ENCODE results near the gene CNOT6.

CNOT6 gene

DNA sequence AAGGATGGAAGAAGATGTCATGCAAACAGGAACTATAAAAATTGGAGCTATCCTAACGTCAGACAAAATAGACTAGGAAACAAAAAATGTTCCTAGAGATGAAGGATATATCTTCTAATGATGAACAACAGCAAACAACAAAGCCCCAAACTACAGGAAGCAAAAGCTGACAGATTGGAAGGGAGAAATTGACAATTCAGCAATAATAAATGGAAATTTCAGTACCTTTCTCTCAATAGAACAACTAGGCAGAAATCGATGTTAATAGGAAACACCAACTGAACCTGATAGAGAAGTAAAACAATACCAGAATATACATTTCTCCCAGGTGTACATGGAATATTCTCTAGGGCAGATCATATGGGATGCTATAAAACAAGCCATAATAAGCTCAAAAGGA lies 89.6 kb downstream of the CNOT6 start:
- DNase-seq = no peak

DNA sequence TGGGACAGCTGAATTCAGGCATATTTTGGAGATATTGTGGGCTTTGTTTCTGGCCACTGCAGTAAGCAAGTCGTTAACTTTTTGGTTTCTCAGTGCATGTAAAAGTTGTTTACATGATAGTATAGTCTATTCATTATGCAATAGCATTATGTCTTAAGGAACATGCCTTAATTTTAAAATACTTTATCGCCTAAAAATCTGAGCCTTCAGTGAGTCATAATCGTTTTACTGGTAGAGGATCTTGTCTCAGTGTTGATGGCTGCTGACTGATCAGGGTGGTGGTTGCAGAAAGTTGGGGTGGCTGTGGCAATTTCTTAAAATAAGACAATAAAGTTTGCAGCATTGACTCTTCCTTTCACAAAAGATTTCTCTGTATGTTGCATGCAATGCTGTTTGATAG lies 92.0 kb downstream of the CNOT6 start:
- no peak for DNase-seq

DNA sequence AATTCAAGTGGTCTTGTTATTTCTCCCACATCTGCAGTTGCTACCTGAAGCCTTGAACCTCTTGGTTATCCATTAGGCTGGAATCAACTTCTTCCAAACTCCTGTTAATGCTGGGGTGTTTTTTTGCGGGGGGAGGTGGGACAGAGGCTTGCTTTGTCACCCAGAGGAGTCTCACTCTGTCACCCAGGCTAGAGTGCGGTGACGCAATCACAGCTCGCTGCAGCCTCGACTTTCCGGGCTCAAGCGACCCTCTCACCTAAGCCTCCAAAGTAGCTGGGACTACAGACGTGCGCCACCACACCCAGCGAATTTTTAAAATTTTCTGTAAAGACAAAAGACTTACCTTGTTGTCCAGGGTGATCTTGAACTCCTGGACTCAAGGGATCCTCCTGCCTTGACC lies 92.7 kb downstream of the CNOT6 start:
- DNase-seq = no peak

DNA sequence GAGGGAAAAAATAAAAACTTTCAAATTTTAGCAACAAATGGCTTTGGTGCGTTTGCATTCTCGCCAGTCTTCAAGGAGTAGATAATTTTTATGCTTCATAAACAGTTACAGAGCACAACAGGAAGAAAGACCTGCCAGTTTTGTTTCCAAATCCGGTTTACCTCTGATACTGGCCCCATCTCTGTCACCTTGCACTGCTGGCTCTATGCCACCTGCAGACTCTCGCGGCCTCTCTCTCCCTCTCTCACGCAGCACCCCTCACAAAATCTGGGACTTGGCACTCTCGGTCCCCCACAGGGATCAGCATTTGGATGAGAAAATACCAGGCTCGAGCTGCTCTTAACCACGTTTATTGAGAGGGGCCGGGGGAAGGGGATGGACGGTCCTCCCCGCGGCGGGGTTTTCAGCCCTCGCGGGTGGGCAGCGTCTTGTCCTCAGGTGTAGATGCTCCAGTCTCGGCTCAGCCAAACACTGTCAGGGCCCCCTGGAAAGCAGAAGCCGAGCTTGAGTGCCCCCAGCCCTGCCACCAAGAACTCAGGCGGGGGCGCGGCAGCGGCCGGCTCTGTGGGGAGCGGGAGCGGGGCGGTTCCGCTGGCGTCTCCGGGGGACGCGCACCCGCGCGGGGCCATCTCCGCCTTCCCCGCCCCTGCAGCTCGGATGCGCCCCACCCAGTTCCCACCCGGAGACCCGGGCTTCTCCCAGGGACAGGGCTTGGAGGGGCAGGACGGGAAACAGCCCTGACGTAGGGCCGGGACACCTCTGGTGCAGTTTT lies 95.8 kb downstream of the CNOT6 start:
- no peak for DNase-seq

DNA sequence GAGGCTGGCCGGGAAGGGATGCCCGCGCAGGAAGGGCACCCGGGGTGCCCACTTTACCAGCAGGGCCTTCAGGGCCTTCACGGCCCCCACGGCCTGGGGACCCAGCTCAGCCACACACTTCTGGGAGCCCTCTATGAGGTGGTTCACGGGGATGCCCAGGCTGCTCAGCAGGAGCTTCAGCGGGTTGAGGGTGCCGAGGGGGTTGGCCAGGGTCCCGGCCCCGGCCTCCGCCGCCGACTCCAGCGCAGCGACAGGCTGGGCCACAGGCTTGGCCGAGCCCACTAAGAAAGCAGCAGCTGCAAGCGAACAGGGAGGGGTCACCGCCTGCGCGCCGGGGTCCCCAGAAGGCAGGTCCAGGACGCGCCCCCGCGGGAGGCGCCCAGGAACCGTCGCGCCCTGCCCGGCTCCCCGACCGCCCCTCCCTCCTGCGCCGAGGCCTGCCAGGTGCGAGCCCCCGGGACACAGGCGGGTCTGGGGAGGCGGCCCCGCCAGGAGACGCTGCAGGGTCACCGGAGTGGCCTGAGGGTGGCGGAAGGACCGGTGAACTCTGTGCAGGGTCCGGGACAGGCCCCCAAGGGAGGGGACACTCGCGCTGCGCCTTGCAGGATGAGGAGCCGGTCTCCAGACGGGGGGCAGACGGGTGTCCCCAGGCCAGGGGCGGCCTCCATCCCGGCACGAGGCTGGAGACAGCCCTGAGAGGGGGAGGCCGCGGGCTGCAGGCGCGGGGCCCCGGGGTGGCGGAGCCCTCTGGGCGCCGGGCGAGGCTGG lies 96.5 kb downstream of the CNOT6 start:
- no peak for DNase-seq

DNA sequence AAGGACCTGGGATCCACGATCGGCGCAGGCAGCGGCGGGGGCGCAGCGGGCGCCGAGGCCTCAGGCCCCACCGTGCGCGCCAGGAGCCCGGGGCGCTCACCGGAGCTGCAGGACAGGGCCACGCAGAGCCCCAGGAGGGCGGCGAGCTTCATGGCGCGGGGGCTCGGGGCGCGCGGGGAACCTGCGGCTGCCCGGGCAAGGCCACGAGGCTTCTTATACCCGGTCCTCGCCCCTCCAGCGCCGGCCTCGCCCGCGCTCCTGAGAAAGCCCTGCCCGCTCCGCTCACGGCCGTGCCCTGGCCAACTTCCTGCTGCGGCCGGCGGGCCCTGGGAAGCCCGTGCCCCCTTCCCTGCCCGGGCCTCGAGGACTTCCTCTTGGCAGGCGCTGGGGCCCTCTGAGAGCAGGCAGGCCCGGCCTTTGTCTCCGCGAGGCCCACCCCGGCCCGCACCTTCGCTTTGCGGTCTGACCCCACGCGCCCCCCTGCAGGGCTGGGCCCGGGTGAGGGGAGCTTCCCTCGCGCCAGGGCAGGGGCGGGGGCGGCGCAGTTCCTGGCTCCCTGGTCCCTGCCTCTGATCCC lies 97.2 kb downstream of the CNOT6 start, which contains the start of gene SCGB3A1:
Gene SCGB3A1, minus strand, starts transcription at position 189 of the 577 bp plus-strand sequence. Its CDS starts 37 bp downstream, at position 152.
- no peak for DNase-seq

DNA sequence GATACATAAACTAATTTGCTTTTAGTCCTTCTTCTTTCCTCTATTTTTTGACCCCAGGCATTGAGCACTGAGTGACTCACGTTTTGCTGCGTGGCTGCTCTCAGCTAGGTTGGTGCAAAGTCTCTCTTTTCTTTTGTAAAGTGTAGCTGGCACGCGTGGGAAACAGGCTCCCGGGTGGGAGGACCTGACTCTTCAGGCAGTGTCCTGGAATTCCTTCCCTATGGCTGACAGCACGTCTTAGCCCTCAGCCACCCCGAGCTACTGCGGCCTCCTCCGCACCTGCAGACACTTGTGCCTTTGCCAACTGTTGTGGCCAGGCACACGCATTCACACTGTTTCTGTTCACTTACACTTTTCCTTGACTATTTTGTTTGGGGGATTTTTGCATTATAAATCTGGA lies 98.0 kb downstream of the CNOT6 start:
- no peak for DNase-seq

DNA sequence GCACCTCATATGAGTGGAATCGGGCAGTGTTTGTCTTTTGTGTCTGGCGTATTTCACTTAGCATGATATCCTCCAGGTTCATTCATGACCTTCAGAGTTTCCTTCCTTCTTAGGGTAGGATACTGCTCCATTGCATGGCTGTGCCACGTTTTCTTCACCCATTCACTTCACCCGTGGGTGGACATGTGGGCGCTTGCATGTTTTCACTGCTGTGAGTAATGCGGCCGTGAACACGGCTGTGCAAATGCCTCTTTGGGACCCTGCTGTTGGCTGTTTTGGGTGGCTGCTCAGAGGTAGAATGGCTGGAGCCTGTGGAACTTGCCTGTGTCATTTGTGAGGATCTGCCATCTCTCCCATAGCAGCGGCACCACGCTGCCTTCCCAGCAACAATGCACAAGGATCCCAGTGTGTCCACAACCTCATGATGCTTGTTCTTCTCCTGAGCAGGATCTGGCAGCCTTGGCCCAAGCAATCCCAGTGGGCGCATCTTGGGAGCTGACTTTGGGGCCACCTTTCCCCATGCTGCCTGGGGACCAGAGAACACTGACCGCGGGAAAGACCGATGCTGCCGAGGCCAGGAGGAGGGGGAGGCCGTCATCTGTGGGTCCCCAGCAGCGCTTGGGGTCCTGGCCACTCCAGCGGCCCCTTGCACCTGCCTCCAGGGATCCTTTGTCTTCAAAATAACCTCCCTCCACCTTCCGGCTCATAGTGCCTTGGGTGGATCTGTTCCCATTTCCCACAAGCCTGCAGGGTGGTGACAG lies 99.4 kb downstream of the CNOT6 start:
- no peak for DNase-seq

DNA sequence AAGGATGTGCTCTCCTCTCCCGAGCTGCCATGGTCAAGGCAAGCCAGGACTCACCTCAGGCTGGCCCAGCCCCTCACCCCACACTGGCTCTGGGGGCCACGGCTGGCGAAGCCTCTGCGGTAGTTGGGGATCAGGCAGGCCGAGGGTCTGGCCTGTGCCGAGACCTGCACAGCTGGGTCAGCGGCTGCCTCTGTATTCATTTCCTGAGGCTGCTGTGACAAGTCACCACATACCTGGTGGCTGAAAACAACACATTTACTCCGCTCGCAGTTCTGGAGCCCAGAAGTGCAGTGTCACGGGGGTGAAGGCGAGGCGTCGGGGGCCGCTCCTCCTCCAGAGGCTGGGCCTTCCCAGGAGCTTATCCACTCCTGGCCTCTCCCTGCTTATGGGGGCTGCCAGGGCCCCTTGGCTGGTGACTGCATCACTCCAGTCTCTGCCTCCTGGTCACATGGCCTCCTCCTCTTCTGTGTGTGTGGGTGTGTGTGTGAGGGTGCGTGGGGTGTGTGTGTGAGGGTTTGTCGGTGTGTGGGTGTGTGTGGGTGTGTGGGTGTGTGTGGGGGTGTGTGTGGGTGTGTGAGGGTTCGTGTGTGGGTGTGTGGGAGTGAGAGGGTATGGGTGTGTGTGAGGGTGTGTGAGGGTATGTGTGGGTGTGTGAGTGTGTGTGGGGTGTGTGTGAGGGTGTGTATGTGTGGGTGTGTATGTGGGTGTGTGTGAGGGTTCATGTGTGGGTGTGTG lies 100.3 kb downstream of the CNOT6 start:
- DNase-seq = no peak

DNA sequence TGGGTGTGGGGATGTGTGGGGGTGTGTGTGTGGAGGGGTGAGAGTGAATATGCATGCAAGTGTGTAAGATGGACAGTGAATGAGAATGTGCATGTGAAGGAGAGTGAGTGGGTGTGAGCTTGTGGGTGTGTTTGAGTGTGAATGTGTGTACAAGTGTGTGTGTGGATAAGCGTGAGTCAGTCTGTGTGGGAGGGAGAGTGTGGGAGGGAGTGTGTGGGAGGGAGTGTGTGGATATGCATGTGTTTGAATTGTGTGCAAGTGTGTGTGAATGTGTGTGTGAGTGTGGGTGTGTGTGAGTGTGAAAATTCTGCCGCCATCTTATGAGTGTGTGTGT lies 100.8 kb downstream of the CNOT6 start:
- DNase-seq = no peak

DNA sequence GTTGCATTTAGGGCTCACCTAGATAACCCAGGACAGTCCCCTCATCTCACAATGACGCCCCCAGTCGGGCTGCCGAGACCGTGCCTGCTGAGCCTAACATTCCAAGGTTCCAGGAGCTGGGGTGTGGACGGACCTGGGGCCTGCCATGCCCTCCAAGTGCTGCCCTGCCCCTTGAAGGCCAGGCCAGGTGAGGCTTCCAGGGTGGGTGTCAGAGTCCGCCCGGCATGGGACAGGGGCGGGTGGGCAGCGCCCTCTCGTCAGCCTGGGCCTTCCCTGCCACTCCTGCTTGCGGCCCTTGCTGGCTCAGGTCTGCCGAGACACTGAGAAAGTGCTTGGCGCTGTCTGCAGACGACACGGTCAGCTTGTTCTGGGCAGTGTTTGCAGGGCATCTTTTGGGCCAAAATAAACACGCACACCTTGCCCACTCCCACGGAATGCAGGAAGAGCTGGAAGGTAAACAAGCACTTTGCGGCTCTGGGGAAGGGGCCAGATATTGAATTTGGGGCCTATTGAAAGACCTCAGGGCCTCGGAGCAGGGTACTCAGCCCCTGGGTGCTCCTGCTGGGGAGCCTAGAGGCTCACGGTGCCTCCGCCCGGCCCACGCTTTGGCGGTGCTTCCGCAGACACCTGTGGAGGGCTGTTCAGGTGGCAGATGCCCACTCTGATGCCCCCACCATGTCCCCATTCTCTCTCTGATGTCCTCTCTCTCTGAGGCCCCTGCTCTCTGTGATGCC lies 101.4 kb downstream of the CNOT6 start:
- DNase-seq = no peak

DNA sequence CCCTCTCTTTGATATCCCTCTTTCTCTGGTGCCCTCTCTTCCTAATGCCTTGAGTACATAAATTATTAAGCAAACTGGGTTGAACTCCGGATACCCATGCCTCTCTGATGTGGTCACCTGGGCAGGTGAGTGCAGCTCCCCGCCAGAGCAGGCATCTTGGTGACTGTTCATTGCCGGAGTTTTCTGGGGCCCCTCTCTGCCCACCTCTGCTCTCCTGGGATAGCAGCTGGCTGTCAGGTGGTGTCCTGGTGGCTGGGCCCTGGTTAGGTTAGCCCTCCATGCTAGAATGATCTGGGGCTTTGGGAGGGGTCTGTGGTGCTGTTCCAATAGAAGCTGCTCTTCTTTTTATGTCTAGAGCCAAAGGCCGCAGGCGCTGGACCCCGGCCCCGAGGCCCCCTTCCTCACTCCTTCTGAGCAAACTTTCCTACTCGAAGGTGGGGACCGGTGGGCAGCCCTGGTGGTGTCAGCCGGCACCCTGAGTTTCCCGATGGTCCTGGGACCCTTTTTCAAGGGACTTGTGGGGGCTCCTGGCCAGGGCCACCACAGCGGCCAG lies 102.0 kb downstream of the CNOT6 start:
- no peak for DNase-seq

DNA sequence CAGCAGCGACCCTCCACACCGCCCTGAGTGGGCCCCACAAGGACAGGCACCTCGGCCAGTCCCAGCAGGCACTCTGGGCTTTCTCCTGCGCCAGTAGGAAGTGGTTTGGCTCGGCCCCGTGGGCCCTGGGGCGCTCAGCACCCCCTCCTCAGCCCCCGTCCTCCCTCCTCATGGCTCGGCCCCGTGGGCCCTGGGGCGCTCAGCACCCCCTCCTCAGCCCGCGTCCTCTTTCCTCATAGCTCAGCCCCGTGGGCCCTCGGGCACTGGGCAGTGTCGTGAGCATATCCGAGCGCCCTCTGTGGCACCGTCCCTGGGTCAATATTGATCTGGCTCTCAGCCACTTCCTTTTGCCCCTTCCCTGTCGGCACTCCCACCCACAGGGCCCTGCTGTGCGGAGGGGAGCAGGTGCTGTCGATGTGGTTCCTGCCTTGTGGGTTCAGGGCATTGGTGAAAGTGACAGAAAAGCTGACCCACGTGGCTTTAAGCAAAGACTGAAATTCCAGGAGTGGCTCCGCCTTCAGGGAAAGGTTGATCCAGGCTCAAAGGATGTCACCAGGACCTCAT lies 102.6 kb downstream of the CNOT6 start:
- no peak for DNase-seq

DNA sequence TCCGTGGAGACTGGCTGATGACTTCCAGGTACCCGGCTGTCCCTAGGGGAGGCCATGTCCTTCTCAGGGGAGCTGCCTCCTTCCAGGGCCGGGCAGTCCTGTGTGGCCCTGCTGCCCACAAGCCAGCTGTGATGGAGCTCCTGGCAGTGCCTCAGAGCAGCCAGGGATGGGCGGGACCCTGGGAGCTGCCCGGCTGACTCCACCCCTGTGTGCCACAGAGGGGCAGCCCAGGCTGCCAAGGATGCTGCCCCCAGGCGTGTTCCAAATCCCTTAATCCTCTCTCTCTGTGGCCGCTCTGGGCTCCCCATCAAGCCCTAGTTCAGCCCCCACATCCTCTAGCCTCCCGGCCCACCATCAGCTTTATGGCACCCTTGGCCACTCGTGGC lies 104.1 kb downstream of the CNOT6 start:
- no peak for DNase-seq

DNA sequence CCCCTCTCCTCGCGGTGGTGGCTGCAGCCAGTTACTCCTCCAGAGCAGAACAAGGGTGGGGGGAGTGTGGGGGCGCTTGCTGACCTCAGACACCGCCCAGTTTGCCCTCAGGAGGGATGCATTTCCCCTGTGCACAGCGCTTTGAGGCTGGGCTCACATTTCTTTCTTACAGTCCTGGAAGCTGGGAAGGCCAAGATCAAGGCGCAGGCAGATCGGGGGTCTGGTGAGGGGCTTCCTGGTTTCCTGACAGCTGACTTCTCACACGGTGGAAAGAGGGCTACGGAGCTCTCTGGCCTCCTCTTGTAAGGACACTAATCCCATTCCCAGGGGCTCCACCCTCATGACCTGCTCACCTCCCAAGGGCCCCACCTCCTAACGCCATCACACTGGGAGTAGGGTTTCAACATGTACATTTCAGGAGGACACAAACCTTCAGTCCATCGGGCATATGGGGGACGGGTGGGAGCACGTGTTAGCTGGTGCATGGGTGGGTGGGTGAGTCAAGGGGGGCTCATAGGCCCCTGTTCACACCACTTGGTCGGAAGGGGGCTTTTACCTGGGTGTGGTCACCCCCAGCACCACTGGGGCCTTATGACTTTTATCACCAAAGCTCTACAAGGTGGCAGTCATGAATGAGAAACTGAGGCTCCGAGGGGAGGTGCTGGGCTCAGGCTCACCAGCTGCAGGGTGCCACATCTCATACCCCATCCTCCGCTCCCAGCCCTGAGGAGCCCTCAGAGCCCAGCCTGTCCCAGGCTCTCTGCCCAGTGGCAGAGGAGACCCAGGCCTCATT lies 104.8 kb downstream of the CNOT6 start:
- DNase-seq = no peak

DNA sequence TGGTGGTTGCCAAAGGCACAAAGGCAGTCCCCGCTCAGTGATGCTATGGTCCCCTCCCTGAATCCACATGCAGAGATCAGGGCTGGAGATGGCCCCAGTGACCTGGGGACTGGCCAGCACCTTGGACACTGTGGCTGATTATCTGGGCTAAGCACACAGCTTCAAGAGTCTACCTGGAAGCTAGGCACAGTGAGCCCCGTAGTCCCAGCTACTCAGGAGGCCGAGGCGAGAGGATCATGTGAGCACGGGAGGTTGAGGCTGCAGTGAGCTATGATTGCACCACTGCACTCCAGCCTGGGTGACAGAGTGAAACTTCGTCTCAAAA lies 105.4 kb downstream of the CNOT6 start:
- no peak for DNase-seq

DNA sequence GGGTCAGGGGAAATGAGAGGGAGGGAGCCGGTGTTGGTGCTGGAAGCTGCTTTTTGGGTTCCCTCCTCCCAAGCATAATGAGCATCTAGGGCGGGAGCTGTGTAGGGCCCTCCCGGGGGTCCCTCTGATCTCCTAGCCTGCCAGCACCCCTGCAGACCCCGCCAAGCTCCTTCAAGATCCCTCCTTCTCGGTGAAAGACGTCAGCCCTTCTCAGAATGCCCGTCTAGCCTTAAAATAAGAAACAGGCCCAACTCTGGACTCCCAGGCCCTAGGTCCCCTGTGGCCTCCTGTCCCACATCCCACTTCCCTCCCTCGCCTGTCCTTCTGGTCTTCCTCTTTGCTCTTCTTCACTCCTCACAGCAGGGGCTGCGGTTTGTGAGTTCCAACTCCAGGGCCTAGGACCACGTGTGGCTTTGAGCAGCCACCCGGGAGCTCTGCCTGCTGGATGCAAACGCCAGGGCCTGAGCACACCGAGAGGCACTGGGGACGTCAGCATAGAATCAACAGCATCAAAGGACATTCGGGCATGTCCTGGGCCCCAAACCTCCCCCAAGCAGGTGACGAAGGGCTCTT lies 105.9 kb downstream of the CNOT6 start:
- no peak for DNase-seq

DNA sequence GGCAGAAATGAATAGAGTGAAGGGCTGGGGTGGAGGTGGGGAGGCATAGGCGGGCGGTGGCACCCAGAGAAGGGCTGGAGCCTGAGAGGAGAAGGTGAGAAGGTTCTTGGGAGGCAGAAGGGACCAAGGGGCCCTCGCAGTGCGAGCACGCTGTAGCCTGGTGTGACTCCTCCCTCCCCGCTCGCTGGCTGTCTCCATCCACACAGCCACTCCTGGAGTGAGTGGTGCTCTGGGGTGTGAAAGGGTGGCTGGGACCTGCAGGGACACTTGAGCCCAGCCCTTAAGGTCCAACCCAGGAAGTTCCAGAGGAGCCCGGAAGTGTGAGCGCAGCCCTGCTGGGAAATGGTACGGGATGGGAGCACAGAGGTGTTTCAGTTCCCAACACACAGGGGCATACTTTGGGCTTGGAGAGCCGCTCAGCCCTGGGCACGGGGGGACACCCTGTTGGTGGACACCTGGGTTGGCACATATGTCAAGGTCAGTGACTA lies 106.4 kb downstream of the CNOT6 start:
- DNase-seq = no peak

DNA sequence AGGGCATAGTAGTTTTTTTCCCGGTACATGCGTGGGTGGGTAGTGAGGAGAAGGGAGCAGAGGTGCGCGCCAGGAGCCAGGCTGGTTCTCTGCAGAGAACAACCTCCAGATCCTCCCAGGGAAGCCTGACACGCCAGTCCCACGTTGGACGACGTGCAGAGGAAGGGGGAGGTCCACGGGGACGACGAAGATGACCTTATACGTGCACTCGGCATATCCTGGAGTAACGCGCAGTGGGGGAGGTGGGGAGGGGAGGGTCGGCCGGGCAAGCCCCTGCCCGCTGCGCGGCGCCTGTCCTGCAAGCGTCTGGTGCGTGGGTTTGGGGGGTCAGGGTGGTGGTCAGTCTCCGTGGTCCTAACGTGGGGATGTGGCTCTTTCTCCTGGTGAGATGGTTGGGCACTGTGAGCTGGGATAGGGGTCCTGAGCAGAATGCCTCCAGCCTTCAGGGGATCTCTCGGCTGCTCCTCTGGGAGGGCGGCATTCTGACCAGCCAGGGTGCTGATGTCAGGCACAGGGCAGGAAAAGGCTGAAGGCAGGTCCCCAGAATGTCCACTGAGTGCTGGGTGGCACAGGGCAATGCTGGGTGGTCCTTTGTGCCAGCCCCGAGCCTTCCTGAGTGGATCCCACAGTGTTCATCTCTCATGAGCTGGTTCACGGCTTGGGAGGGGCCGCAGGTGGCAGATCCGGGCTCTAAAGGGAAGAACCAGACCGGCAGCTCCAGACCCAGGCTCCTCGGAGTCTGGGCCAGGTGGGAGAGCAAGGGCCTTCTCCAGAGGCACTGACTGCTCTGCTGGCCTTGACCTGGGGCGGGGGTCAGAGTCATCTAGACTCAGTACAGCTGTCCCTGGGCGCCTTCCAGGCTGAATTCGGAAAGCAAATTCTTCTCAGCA lies 107.7 kb downstream of the CNOT6 start:
- no peak for DNase-seq
